GM19467 (cell line): Measurements from ENCODE around the gene CARS1.
A peak's percentile ranks its signal among the peaks of the same experiment; 100 is the strongest.

ENCODE experiments used
- ATAC-seq: cut with Tn5 transposase; IDR thresholded peaks from one replicate; pipeline ENCODE4 v1.9.1; 2021; ENCODE audit warnings: mild to moderate bottlenecking, moderate library complexity; ENCODE audit not compliant: unreplicated experiment

CARS1 gene

DNA sequence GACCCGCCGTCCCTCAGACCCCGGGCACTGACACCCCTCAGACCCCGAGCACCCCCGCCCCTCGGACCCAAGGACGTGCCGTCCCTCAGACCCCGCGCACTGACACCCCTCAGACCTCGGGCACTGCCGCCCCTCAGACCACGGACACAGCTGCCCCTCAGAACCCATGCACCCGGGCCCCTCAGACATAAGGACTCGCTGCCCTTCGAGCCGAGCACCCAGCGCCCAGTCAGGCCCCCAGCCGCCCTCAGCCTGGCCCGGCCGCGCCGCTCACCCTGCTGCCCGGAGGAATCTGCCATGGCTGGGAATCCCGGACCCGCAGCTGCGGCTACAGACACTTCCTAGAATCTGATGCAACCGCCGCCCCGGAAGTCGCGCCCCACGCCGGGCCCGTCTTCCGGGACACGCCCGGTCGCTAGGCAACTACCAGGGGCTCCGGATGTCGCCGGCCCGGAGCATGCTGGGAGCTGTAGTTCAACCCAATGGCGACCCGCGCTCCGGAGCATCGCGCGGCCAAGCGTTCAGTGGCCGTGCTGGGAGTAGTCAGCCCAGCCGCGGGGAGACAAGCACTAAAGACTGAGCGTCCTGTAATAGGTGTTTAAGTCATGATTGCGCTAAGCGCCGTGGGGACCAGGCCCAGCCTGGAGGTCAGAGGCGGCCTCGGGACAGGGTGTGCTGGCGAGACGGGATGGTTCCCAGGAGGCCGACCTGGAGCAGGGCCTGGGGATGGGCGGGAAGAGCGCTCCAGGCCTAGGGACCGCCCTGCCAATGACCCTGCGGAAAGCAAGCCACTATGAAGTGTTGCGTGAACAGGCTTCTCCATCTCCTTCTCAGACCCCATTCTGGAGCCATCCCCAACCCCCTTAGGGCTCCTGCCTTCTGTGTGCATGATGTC lies at the start of gene CARS1:
TSS of gene CARS1 (minus strand) at position 355 of the 895 bp plus-strand sequence. CDS start at position 299, 56 bp downstream.
- ATAC-seq = peak; percentile 98

DNA sequence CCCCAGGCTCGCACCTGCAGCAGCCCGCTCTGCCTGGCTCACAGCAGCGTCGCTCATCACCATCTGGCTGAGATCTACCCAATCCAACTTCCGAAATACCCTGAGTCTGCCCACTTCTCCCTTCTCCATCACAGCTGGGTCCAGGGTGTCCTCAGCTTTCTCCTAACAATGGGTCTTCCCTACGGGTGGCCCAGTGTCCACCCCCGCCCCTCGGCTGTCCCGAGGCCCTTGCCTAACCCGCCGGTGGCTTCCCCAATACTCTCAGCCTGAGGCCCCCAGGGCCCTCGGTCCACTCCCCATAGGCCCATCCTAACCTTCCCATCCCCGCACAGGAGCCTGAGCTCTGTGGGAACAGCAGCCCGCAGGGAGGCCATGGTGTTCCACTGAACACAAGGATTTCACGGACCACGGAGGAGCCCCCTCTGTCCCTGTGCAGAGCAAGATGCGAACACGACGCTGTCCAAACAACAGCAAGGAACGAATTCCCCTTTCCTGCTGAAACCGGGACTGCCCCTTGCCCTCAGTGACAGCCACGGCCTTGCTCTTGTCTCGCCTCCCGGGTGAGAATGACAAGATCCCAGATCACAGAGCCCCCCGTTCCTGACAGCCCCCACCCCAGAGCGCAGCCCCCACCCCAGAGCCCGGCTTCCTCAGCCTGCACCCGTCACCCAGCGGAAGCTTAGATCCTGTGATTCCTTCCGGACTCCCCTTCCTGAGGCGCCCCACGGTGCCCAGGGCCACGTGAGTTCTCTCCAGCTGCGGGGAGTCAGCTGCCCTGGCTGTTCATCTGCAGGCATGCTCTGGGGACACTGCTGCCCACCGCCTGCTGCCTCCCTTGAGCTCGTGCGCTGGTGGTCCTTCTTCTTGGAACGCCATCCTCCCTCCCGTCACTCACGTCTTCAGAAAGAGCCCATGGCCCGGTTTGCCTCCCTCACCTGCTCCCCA lies 48.8 kb upstream of the CARS1 start:
- no peak for ATAC-seq

DNA sequence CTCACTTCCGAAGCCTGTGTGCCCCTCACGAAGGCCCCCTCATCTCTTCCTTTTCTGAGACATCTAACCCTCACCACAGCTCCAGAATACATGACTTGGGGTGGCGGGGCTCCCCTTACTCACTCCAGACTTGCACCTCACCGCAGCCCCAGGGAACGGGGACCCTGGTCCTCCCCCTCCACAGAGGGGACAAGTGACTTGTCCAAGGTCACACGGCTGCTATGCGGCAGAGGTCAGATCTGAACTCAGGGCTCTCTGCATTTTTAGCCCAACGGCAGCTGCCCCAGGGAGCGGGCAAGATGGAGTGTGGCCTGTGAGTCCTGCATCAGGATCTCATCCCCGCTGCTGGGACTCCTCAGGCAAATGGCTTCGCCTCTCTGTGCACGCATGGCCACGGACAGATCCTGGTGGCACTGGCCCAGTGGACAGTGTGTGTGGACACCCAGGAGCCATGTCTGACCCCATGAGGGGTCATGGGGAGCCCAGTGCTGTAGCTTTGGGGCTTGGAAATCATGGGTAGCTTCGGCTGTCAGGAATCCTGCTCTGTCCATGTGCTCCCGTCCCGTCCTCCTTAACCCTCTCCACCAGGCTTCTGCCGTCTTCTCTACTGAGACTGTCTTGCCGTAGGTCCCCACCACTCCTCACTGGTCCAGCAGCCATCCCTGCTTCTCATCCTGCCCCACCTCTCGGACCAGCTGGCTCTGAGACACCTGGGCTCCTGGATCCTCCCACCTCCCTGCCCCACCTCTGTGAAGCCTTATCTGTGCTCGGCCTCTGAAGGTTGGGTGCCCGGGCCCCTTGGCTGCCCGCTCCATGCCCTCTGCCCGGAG lies 48.0 kb upstream of the CARS1 start:
- ATAC-seq = no peak

DNA sequence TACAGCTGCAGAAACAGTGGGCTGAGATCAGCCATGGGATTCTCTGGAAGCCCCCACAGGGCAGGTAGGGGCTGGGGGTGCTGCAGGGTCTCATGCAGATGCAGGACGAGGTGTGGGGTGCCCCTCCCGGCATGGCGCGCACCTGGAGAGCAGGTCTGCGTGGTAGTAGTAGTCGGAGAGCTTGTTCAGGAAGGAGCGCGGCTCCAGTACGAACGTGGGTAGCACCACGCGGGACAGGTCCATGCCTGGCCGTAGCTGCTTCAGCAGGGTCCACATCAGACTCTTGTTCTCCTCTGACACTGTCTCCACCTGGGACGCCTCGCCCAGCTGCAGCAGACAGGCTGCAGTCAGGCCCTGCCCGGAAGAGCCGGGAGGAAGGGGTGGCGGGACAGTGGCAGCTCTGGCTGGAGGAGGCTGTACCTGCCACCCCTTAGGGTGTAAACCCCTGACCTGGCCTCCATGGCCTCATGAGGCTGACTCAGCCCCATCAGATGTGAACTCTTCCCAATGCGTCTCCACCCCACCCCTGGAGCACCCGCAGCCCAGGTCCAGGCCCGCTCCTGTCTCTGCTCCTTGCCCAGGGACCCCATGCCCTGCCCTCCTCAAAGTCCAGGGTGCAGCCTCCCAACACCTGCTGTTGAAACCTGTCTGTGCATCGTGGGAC lies 47.0 kb upstream of the CARS1 start:
- ATAC-seq = no peak

DNA sequence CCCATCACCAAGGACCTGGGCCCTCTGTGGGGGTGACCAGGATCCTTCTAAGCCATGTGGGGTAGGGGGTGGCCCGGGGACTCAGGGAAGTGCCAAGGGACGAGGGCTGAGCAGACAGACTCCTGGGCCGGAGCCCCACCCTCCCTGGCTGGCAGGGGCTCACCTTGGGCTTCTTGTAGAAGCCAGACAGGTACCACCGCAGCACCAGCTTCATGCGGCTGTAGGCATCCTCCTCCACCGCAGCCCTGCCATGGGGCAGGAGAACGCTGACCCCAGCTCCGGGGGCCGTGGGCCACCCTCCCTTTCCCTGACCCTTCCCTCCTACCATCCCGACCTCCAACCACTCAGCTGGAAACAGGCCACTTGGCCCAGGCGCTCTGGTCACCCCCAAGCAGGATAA lies 45.9 kb upstream of the CARS1 start:
- no peak for ATAC-seq

DNA sequence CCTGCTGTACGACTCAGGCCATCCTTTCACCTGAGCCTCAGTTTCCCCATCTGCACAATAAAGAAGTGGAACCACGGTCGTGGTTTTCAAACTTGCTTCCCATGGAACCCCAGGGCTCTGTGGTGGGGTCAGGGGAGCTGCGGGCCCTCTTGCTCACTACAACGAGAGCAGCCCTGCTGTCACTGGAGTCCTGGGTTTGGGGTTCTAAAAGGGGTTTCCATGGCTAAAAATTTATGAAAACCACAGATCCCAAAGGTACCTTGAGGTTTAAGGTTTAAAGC lies 45.4 kb upstream of the CARS1 start:
- no peak for ATAC-seq

DNA sequence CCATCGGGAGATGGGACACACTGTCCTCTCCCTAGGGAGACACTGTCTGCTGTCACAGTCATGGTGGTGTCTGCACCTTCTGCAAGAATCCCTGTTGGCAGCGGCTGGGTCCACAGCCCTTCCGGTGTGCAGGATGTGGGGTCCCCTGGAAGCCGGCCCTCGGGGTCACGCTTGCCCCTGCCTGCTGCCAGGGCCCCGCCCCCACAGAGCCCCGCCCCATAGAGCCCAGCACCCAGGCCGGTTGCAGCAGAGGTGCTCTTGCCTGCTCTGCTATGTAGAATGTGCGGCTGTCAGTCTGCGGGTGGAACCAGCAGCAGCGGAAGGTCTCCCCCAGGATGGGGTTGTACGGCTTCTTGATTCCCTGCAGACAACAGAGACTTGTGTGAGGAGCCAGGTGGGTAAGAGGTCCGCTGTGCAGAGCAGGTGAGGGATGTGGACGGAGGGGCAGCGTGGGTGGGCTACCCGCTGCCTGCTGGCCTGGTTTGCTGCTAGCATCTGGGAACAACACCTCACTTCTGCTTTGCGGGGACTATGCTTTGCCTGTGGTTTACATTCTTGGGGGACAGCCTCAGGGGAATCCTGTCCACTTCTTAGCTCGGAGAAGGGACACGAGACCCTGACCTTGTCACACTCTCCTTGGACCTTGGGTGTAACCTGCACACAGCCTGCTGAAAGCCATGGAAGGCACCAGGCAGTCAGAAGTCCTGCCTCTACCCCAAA lies 44.9 kb upstream of the CARS1 start:
- ATAC-seq = no peak

DNA sequence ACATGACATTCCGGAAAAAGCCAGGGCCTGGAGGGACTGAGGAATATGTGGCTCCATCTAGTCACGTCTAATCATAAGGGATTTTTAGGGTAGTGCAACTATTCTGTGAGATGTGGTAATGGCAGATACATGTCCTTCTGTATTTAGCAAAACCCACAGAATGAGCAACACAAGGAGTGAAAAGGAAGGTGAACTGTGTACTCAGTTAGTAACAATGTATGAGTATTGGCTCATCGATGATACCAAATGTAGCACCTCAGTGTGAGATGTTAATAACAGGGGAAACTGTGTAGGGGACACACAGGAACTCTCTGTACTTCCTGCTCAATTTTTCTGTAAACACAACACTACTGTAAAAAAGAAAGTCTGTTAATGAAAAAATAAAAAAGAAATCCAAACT lies 42.0 kb upstream of the CARS1 start:
- ATAC-seq = no peak

DNA sequence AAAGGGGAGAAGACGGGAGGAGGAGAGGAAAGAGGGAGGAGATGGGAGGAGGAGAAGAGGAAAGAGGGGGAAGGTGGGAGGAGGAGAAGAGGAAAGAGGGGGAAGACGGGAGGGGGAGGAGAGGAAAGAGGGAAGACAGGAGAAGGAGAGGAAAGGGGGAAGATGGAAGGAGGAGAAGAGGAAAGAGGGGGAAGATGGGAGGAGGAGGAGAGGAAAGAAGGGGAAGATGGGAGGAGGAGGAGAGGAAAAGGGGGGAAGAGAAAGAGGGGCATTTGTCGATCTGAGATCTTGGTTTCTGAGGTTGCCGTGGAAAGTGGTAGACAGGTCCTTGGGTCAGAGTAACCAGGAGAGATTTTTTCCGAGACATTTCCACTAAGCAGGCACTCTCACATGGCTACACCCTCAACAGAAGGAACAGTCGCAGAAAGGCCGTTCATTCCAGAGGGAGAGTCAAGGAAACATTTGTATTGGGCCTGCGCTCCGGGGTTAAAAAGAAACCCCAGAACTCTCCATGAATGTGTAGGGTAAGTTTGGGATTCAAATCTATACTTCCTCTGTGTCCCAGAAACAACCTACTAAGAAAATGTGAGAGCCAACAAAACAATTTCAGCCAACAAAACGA lies 39.8 kb upstream of the CARS1 start:
- ATAC-seq = no peak

DNA sequence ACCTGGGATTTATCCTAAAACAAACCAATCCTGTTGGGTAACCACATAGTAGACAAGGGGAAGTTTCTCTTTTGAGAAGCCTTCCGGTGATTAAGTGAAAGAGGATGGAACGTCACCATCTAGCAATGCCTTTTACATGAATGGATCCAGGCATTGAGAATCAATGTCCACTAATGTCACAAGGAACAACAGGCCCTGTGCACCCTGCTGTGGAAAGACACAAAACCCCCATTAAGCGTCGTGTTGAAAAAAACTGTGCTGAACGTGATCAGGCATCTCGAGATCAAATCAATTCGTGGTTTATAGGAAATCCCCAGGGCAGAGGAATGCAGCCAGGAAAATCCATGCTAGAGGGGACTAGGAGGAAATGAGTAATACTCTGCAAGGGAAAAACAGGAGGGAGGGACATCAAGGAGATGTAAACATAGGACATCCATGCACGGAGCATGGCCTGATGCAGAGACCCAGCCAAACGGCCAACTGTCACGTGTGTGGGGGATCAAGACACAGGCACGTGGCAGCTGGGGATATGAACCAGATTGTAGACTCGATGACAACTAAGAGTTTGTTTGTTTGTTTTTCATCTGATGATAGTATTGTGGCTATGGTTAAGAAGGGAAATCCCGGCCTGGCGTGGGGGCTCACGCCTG lies 38.6 kb upstream of the CARS1 start:
- no peak for ATAC-seq

DNA sequence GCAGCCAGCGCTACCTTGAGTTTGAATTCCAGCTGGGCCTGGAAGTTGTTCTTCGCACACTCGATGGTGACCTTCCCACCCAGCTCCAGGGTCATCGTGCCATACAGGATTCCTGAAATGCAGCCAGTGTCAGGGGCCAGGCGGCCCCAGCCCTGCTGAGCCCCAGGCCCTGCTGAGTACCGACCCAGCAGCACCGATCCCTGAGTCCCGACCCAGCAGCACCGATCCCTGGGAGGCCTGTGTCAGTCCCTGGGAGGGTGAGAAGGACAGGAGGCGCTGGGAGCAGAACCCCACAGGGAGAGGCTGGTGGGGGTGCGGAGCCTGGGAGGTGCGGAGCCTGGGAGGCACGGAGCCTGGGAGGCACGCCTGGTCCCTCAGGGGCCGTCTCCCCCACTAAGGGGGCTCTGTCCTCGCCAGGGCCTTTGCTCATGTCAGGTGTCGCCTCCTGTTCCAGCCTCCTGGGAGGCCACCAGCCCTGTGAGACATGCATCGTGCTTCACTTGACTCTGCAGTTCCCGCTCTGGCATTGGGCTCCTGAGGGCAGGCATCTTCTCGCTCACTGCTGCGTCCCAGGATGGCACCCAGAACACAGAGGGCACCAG lies 37.1 kb upstream of the CARS1 start:
- ATAC-seq = no peak

DNA sequence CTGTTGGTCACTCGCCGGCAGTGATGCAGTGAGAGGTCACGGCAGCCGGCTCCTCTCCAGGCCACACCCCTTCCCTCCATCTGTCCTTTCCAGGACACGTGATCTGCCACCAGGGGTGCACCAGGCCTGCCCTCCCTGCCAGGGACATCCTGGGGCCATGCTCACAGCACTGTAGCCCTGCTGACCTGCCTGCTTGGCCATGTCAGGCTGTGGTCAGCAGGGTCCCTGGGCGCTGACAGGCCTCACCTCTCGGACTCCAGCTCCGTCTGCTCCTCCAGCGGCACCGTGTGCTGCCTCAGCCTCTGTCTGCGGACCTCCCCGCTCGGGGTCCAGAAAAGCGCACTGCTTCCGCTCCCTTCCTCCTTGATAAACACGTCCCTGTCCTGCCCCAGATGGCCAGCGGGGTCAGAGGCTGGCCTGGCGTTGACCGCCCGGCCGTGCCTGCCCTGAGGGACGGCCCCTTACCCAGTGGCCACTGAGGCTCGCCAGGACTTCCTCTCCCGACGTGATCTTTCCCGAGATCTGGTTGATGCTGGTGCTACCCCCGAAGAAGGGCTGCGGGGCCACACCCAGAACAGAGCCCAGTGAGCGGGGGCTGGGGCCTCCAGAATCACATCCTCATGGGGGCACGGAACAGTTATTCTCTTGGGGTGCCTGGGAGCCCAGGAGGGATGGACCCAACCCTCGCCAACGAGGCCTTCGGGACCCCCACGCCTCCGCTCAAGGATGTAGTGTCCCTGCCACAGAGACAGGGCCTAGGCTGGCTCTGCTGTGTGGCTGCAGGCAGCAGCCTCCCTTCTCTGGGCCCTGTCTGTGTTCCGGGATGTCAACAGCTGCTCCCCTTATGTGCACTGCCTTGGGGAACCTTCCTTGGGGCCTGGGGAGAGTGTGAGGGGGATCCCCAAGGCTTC lies 36.3 kb upstream of the CARS1 start:
- no peak for ATAC-seq

DNA sequence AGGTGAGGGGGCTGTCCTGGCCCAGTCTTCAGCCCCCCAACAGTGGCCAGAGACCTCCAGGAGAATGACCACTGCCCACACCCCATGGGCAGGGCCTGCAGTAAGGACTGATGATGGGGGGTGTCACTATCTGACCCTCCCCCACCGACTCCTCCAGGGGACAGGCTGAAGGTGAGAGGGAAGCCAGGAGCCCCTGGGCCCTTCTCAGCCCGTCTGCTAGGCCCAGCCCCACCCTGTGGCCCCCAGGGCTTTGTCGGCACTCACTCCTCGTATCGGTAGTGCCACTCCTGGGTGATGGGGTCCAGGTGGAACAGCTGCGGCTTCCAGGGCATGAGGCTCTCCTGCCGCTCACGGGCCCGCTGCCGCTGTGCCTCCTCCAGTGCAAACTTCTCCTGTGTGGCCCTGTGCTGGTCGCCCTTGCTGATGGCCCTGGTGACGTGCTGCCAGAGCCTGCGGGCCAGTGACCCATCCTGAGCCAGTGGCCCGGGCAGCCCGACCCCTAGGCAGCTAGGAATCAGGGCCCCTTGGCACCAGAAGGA lies 35.4 kb upstream of the CARS1 start:
- ATAC-seq = no peak

DNA sequence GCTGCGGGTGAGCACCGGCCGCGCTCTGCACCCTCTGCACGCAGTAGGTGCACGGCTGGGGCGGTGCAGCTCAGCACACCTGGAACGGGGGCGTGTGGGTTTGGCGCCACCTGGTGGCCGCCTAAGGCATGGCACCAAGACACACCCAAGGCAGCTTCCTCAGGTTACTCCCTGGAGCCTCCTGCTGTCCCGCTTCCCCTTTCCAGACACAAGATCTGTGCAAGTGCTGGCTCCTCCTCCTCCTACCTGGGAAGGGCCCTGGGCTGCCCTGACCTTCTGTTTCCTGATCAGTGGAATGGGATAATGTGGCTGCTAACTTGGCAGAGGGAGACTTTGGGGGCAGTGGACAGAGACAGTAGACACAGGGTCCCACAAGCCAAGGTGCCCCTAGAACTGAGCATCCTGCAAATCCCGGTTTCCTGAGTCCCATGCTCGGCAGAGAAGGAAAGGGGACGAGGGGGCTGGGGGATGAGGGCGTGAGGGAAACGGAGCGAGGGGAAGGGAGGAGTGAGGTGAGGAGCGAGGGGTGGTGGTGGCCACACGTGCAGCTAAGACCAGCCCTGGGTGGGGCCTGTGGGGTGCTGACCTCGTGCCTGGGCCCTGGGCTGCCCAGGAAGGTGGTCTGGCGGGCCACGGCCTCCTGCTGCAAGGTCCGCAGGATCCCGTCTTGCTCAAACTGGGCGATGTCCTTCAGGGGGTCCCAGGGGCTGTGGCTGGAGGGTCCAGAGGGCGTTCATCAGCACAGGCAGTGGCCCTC lies 34.8 kb upstream of the CARS1 start:
- ATAC-seq = no peak

DNA sequence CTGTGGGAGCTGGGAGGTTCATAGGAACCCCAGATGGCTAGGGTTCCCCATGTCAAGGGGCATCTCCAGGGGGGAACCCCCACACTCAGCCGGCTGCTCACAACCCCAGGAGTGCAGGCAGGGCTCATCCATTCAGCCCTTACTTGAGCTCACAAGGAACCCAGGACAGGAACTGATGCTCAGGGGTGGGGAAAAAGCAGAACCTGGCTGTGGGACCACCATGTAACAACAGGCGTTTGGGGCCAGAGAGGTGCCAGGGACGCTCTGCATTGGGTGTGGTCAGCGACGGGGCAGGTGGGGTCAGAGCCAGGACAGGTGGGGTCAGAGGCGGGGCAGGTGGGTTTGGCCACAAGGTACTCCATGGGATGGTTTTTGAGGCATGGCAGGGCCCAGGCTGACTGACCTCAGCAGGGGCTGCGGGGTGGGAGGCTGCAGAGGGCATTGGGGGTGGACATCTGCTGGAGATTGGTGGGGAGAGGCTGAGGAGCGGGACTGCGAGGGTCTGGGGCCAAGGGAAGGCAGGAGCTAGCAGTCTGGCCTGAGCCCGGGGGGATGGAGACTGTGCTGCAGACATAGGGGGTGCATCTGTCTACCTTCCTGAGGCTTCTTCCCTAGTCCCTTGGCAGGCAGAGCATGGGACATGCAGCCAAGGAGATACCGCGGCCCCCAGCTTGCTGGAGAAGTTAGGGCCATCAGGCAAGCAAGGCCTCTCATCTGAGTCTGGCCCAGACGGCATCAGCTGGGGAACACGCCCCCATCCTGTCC lies 34.0 kb upstream of the CARS1 start:
- ATAC-seq = no peak
